Mesodermal cell (in vitro differentiated cells): ENCODE results near the gene KRTAP10-4.

Experiments
- H3K27ac ChIP-seq: 2 replicates; pipeline ENCODE4 v1.7.0; 2013; ENCODE audit warnings: mild to moderate bottlenecking, low read depth, low read length, moderate library complexity; ENCODE audit not compliant: severe bottlenecking
- H3K36me3 ChIP-seq: 2 replicates; pipeline ENCODE4 v1.7.1; 2013; ENCODE audit warnings: mild to moderate bottlenecking, low read length, moderate library complexity; ENCODE audit not compliant: control insufficient read depth, insufficient read depth
- H3K4me1 ChIP-seq: one replicate; pipeline ENCODE4 v1.7.1; 2013; ENCODE audit warnings: mild to moderate bottlenecking, low read length; ENCODE audit not compliant: insufficient read depth, control insufficient read depth, poor library complexity, severe bottlenecking
- H3K4me3 ChIP-seq: 2 replicates; pipeline ENCODE4 v1.7.0; 2013; ENCODE audit warnings: low read length, control low read depth, mild to moderate bottlenecking; ENCODE audit not compliant: insufficient read depth, poor library complexity, severe bottlenecking; ENCODE audit errors: extremely low read depth
- H3K9me3 ChIP-seq: 2 replicates; pipeline ENCODE4 v1.7.1; 2013; ENCODE audit warnings: mild to moderate bottlenecking, low read length, moderate library complexity; ENCODE audit not compliant: control insufficient read depth
- WGBS, 2 experiments: methylation state at CpG; one replicate each; pipeline ENCODE4 v1.1.5; 2013; ENCODE audit warnings: missing lambda C conversion rate in 2 of 2; ENCODE audit not compliant: insufficient coverage in 2 of 2; 5-methylcytosine and 5-hydroxymethylcytosine counted together

Gene KRTAP10-4

DNA sequence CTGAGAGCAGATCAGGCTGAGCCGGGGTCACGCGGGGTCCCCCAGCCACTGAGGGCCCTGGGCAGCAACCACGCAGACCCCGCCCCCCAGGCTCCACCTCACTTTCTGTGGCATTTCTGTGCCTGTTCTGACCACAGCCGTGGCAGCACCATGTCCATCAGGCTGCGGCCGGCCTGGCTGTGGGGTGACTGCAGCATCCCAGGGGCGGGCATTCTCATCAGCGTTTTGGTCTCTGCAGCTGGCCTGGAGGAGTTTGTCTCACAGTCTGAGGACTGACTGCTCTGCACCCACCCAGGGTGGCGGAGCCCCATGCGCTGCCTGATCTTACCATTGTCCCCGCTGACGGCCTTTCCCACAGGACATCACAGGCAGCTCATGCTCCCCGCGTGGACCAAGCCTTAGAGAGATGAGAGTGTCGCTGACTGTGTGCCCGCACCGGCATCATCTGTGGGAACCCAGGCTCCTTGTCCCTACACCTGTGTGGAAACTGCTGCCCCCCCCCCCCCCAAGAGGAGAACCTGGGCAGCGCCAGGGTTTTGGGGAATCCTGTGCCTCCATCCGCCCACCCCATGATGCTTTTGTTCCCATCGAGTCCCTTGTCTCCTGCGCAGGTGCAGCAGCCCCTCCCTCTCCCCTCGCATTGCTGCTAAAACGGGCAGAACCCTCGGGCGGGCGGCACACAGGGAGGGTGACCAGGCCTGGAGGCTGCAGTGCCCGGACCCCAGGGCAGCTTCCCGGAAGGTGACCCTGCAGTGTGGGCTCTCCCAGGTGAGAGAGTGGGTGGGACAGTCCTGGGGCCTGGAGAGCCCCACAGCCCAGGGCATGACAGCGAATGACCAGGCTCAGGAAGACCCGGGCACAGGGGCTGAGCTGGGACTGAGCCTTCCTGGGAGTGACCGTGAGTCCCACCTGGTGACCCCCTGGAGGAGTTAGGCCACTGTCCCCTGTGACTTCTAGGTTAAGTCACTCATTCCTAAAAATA lies 35.3 kb upstream of the KRTAP10-4 start:
- Histone ChIP-seq H3K9me3 (no peaks in the 10 kb centered on the region), H3K4me1 (no peaks in the 10 kb centered on the region), H3K27ac (no peak overlapping the region), H3K36me3 (no peaks in the 10 kb centered on the region), H3K4me3 (no peak overlapping the region)
- 91 to 94% methylated on average over 18 to 27 of the region's 33 CpGs for WGBS, 2 experiments

DNA sequence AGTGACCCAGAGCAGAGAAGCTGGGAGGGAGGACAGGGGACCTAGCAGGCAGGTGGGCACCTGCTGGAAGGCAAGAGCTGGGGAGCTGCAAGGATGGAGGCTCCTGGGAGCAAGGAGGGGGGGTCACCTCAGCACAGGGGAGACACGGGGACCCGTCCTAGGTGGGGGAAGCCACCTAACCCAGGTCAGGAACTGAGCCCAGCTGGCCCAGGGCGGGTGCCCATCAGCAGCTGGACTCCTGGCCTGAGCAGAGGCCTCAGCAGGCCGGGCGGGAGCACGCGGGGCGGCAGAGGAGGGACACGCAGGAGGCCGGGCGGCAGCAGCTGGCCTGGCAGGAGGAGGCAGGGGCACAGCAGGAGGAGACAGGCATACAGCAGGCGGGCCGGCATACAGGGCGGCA lies 34.5 kb upstream of the KRTAP10-4 start:
- 69 to 84% methylated on average over 11 to 12 of the region's 14 CpGs for WGBS, 2 experiments
- no peak overlapping the region for H3K27ac ChIP-seq
- no peaks in the 10 kb centered on the region for H3K4me1 ChIP-seq
- H3K4me3 ChIP-seq = no peak overlapping the region
- no peaks in the 10 kb centered on the region for H3K36me3 ChIP-seq
- H3K9me3 ChIP-seq = no peaks in the 10 kb centered on the region

DNA sequence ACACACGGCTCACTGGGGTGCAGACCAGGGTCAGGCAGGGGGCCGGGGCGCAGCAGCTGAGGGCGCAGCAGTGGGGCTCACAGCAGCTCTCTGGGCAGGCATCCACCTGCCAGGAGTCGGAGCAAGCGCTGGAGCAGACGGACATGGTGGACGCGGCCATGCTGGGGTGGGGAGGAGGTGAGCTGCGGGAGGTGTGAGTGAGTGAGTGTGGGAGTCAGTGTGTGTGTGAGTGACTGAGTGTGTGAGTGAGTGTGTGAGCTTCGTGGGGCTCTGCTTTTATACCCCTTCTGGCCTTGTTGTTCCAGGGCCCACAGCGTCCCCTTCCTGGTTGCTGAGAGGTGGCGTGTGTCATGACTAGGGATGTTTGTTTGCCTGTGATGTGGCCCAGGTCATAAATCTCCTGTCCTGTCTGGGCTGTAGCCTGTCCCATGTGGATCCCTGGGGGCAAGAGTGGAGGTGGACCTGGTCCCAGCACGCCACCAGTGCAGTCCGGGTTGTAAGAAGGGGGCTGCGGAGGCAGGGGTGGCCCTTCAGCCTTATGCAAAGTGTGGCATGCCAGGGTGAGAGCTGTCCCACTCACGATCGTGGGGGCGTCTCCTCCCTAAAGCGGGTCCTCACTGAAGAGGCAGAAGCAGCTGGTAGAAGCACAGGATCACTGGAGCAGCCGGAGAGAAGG lies 33.4 kb upstream of the KRTAP10-4 start, which contains the start of gene KRTAP10-1:
Gene KRTAP10-1 (minus strand): TSS at position 205 of the 676 bp plus-strand sequence. CDS start 45 bp downstream, at position 160.
- H3K4me3 ChIP-seq = no peak within 1 kb of the TSS
- H3K9me3 ChIP-seq = no peaks in the 10 kb centered on the region
- no peaks in the 10 kb centered on the region for H3K36me3 ChIP-seq
- 87 to 93% methylated on average over 18 to 20 of the region's 21 CpGs for WGBS, 2 experiments
- H3K4me1 ChIP-seq = no peaks in the 10 kb centered on the region
- no peak within 1 kb of the TSS for H3K27ac ChIP-seq

DNA sequence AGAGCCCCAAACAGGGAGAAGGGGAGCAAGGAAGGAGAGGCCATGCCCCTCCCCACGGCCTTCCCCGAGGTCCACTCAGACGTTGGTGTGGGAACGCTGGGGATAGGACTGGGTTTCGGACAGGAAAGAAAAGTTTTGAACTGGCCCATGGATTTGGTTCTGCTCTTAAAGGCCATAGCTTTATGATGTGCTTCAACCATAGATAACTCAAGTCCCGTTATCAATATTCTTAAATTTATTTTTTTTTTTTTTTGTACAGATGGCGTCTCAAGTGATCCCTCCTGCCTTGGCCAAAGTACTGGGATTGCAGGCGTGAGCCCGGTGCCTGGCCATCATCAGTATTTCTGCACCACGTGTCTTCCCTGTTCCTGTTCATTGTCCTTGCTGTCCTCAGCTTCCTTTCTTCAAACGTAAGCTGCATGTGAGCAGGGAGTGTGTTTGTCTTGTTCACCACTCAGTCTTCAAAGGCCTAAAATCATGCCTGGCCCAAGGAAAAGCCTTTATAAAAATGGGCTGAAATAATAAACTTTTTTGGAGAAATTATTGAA lies 32.7 kb upstream of the KRTAP10-4 start:
- H3K9me3 ChIP-seq = no peaks in the 10 kb centered on the region
- H3K36me3 ChIP-seq = no peaks in the 10 kb centered on the region
- no peak overlapping the region for H3K4me3 ChIP-seq
- H3K27ac ChIP-seq = no peak overlapping the region
- H3K4me1 ChIP-seq = no peaks in the 10 kb centered on the region
- WGBS, 2 experiments = 90 to 92% methylated on average over 5 to 9 of the region's 11 CpGs

DNA sequence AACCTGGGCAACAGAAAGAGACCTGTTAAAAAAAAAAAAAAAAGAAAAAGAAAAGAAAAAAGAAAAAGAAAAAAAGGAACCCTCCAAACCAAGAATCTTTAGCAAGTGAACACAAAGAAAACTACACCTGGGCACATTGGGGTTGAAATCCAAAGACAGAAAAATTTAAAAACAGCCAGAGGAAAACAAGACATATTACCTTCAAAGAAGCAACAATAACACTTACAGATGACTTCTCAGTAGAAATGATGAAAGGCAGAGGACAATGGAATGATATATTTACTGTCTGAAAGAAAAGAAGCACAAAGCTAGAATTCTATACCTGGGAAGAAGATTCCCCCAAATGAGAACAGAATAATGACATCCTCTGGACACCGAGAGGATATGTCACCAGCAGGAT lies 30.8 kb upstream of the KRTAP10-4 start:
- Histone ChIP-seq H3K27ac (no peak overlapping the region), H3K36me3 (no peaks in the 10 kb centered on the region), H3K4me1 (no peaks in the 10 kb centered on the region), H3K4me3 (no peak overlapping the region), H3K9me3 (no peaks in the 10 kb centered on the region)
- 86% methylated on average over 1 of the region's 1 CpG; no CpG with 5 or more reads in 1 of the 2 experiments for WGBS, 2 experiments

DNA sequence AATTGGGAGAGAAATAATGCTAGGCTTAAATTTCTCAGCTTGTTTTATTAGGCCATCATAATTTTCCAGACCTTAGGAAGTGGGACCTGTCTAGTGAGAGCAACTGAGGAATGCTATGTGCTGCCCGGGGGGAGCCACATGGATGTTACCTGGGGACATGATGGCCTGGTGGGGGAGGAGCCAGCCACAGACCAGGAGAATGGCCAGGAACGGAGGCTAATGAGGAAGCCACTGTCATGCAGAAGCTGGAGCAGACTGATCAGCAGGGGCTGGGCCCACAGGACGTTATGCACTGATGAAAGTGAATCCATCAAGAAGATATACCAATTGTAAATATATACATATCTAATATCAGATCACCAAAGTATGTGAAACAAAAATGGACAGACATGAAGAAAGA lies 29.0 kb upstream of the KRTAP10-4 start:
- Histone ChIP-seq H3K27ac (no peak overlapping the region), H3K9me3 (peaks cover 4% of the 10 kb centered on the region), H3K4me1 (peaks cover 9% of the 10 kb centered on the region), H3K4me3 (no peak overlapping the region), H3K36me3 (no peaks in the 10 kb centered on the region)
- 53 to 59% methylated on average over 2 of the region's 3 CpGs for WGBS, 2 experiments

DNA sequence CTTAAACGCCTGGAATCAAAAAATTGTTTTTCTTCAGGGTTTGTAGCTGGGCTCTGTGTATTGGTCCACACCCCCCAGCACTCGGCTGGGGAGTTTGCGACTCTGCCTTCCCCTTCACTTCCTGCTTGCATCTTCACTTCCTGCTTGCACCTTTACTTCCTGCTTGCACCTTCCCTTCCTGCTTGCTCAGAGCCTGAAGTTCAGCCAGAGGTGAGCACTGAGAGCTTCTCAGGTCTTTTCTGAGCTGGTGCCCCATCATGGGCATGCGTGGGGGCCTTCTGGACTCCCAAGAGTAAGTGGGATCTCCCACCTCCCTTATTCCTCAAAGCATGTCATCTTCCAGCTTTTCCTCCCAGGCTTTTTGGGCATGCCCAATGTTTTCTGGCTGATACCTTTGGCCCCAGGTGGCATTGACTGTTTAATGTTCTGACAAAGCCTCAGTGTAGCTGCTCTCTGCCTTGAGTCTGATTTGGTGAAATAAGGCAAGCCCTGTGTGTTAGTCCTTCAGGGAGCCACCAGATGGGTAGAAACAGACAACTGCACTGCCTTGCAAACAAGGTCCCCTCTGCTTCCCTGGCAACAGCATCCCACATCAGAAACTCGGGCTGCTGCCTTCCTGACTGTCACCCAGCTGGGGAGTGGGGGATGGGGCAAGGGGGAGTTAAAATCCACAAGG lies 25.7 kb upstream of the KRTAP10-4 start:
- no peak overlapping the region for H3K27ac ChIP-seq
- H3K36me3 ChIP-seq = no peaks in the 10 kb centered on the region
- H3K9me3 ChIP-seq = peaks cover 4% of the 10 kb centered on the region
- 89 to 100% methylated on average over 1 to 4 of the region's 5 CpGs for WGBS, 2 experiments
- H3K4me3 ChIP-seq = no peak overlapping the region
- peaks cover 9% of the 10 kb centered on the region for H3K4me1 ChIP-seq

DNA sequence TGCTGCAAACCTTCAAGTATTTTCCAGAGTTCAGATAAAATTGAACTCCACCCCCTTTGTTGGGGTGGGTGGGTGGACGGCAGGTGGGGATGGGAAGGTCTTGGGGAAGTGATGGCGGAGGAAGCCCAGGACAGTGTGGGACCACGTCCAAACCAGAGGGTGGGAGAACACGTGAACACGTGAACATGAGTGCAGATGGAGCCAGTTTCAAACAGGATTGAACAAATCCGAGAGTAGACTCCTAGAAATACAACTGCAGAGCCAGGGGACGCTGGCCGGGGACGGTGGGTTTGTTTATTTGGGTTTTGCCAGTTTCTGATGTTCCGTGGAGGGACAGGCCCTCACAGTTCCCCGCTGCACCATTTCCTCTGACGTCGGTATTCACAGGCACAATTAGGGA lies 25.1 kb upstream of the KRTAP10-4 start:
- Histone ChIP-seq H3K9me3 (peaks cover 4% of the 10 kb centered on the region), H3K27ac (peak overlapping the region; percentile 72), H3K36me3 (no peaks in the 10 kb centered on the region), H3K4me3 (no peak overlapping the region), H3K4me1 (peaks cover 9% of the 10 kb centered on the region)
- 89 to 93% methylated on average over 11 to 12 of the region's 13 CpGs for WGBS, 2 experiments

DNA sequence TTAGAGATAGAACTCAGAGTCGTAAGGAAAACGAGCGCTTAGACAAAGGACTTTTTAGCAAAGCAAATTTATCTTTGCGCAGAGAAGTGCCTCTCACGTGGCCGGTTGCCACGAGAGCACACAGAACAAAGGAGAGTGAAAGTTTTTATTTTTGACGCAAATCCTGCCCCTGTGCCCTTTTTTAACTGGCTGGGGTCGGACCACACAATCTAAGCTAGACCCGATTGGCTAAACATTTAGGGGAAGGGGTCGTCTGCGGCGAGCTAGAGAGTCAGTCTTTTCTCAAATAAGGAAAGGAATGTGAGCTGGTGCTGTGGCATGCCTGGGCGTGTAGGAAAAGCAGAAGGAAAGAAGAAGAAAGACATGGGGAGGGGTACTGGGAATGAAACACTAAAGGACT lies 24.6 kb upstream of the KRTAP10-4 start:
- Histone ChIP-seq H3K9me3 (peaks cover 4% of the 10 kb centered on the region), H3K4me1 (peaks cover 9% of the 10 kb centered on the region), H3K36me3 (no peaks in the 10 kb centered on the region), H3K4me3 (no peak overlapping the region), H3K27ac (peak overlapping the region; percentile 72)
- WGBS, 2 experiments = 45% methylated on average over 14 of the region's 14 CpGs

DNA sequence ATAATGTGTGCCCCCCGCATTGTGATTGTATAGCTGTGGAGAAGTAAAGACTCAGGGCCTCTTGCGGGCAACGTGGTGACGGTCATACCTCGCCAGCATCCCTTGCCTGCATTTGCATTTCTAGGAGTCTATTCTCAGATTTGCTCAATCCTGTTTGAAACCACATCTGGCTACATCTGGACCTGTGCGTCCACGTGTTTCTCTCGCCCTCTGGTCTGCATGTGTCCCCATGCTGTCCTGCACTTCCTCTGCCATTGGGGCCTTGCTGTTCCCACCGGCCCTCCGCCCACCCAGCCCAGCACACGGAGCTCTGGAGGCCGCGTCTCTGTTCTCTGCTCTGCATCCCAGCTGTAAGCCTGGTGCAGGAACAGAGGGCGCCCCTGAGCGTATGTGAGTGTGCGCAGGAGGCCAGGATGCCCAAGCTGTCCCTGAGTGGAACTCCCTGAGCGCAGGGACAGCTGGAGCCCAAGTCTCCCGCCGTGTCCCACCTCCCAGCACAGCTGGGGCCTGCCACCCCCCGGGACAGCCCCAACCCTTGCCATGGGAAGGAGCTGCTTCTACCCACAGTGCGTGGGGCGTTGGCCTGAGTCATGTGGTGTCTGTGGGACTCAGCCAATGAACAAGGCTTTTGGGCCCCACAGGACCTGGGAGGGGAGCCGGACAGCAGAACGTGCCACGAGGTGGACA lies 23.9 kb upstream of the KRTAP10-4 start:
- Histone ChIP-seq H3K4me1 (peaks cover 9% of the 10 kb centered on the region), H3K9me3 (peaks cover 7% of the 10 kb centered on the region), H3K27ac (peak overlapping the region; percentile 72), H3K36me3 (no peaks in the 10 kb centered on the region), H3K4me3 (no peak overlapping the region)
- WGBS, 2 experiments = 80 to 83% methylated on average over 23 of the region's 25 CpGs
